Stimulated activated CD4-positive, alpha-beta T cell treated with anti-CD3 and anti-CD28 coated beads, Interleukin-4, amount 100 ng/mL, for 1 hour (primary cell): Measurements from ENCODE around the gene CLEC3B.

Experiments used
- DNase-seq: peaks from one replicate; pipeline ENCODE4 v3.0.0-alpha.2; 2020

Gene CLEC3B

GRCh38 chr3:45003859-45004258, 22.2 kb upstream of the CLEC3B start:
- no peak for DNase-seq

GRCh38 chr3:45007091-45007490, 19.0 kb upstream of the CLEC3B start:
- no peak for DNase-seq

GRCh38 chr3:45008117-45008516, 18.0 kb upstream of the CLEC3B start:
- no peak for DNase-seq

- DNase-seq: no peak
These were observed 16.2 kb upstream of the CLEC3B start for GRCh38 chr3:45009868-45010267.

- DNase-seq: no peak
These were observed 15.2 kb upstream of the CLEC3B start for GRCh38 chr3:45010811-45011333.

GRCh38 chr3:45011756-45012508, 14.2 kb upstream of the CLEC3B start:
- DNase-seq: no peak

- DNase-seq: no peak
These were observed 13.5 kb upstream of the CLEC3B start for GRCh38 chr3:45012577-45012976.

GRCh38 chr3:45016916-45017315, 9.2 kb upstream of the CLEC3B start:
- DNase-seq: no peak

- DNase-seq: no peak
These were observed 8.3 kb upstream of the CLEC3B start for GRCh38 chr3:45017821-45018220.

GRCh38 chr3:45020534-45020933, 5.6 kb upstream of the CLEC3B start:
- no peak for DNase-seq

- no peak for DNase-seq
These were observed 4.4 kb upstream of the CLEC3B start for GRCh38 chr3:45021524-45022297.

- DNase-seq: no peak
These were observed 2.4 kb upstream of the CLEC3B start for GRCh38 chr3:45023675-45024074.

GRCh38 chr3:45024542-45025255, 1.4 kb upstream of the CLEC3B start:
- DNase-seq: no peak

GRCh38 chr3:45026957-45027356, 854 bp downstream of the CLEC3B start:
- no peak for DNase-seq

- DNase-seq: no peak
These were observed 1.3 kb downstream of the CLEC3B start for GRCh38 chr3:45027441-45027840.

GRCh38 chr3:45029216-45029615, 3.1 kb downstream of the CLEC3B start:
- DNase-seq: no peak

- DNase-seq: no peak
These were observed 3.6 kb downstream of the CLEC3B start for GRCh38 chr3:45029661-45030060.

GRCh38 chr3:45031531-45031930, 5.4 kb downstream of the CLEC3B start:
- DNase-seq: no peak

- DNase-seq: no peak
These were observed 6.0 kb downstream of the CLEC3B start for GRCh38 chr3:45032113-45032512.

GRCh38 chr3:45033791-45034190, 7.7 kb downstream of the CLEC3B start:
- no peak for DNase-seq

GRCh38 chr3:45034612-45035252, 8.6 kb downstream of the CLEC3B start:
- no peak for DNase-seq

- peak; percentile 41 for DNase-seq
These were observed 9.6 kb downstream of the CLEC3B start for GRCh38 chr3:45035441-45036301.
